Esophagus muscularis mucosa (tissue), 3 donors: ENCODE results near the gene DYNLT4.

ENCODE experiments used
- CTCF ChIP-seq, 3 experiments: fragments of 200-600 bp in 2 of 3; fragments of 450-650 bp in 1 of 3; sonication (generic) in 2 of 3; IDR thresholded peaks; one replicate each; pipeline ENCODE4 v1.5.1; 2017 to 2019; ENCODE audit warnings: antibody characterized with exemption in 3 of 3, mild to moderate bottlenecking in 2 of 3, moderate library complexity in 1 of 3
- EP300 ChIP-seq: sonication (generic); formaldehyde crosslinking; IDR thresholded peaks from one replicate; pipeline ENCODE4 v1.6.1; 2017; ENCODE audit warnings: antibody characterized with exemption

- TF ChIP-seq CTCF (IDR thresholded peaks at IDR 0.05) (no peak), EP300 (no peak)
These were observed 3.1 kb upstream of the DYNLT4 start for GRCh38 chr1:44810101-44810761.
